B cell (primary cell): ENCODE data around the gene IDH2. TPM values are rescaled to one million over a fixed set of nuclear protein-coding genes. Genes with fewer than 3 reads are reported as not detected.
"Not testable (repeated sequence)": the region's sequence is repeated elsewhere in the genome, so short reads cannot be mapped to it uniquely, and the experiment has no call there.

Experiments used
- ATAC-seq: fragments of 200-7000 bp; cut with Tn5 transposase; one replicate; pipeline ENCODE4 v1.10.0; 2021; ENCODE audit warnings: low read depth, mild to moderate bottlenecking, moderate number of reproducible peaks, moderate library complexity
- CTCF ChIA-PET: fragments of 350-600 bp; sonication (Branson Sonifier 250); formaldehyde crosslinking; loops from one replicate; lab custom pipeline; 2021; ENCODE audit warnings: antibody characterized with exemption, inconsistent platforms; lab: Charles Lee
- POLR2A ChIA-PET: fragments of 350-600 bp; sonication (Branson Sonifier 250); formaldehyde crosslinking; loops from one replicate; lab custom pipeline; 2021; ENCODE audit warnings: antibody characterized with exemption; lab: Charles Lee
- DNase-seq: peaks from one replicate; pipeline ENCODE4 v3.0.0; 2013
- H2AFZ ChIP-seq: 2 replicates; pipeline ENCODE4 v1.6.1; 2012; ENCODE audit warnings: mild to moderate bottlenecking, low read depth, low read length; ENCODE audit not compliant: insufficient read depth, poor library complexity, severe bottlenecking
- H3K27ac ChIP-seq, 2 donors: 1 replicate in 1 of 2; 2 replicates in 1 of 2; pipeline ENCODE4 v1.5.1; 2012 to 2013; ENCODE audit warnings: low read length in 2 of 2, mild to moderate bottlenecking in 2 of 2, moderate library complexity in 1 of 2
- H3K27me3 ChIP-seq, 4 experiments: fragments of 200-600 bp in 1 of 4; sonication (generic) in 1 of 4; replicated peaks in 1 of 4; 1 replicate in 2 of 4; 2 replicates in 2 of 4; pipeline versions ENCODE4 v1.6.1 to v1.7.0; 2013 to 2016; ENCODE audit warnings: low read length in 3 of 4, mild to moderate bottlenecking in 2 of 4, mixed read lengths in 1 of 4, moderate library complexity in 1 of 4; ENCODE audit not compliant: insufficient read depth in 4 of 4, control insufficient read depth in 3 of 4; ENCODE audit errors: control extremely low read depth in 1 of 4
- H3K36me3 ChIP-seq, 2 experiments: replicated peaks in 1 of 2; 1 replicate in 1 of 2; 2 replicates in 1 of 2; pipeline versions ENCODE4 v1.6.1 to v1.7.1; 2013; ENCODE audit warnings: low read length in 1 of 2; ENCODE audit not compliant: insufficient read depth in 2 of 2, control insufficient read depth in 1 of 2; ENCODE audit errors: control extremely low read depth in 1 of 2, extremely low read depth in 1 of 2
- H3K4me1 ChIP-seq, 2 donors: fragments of 200-600 bp in 1 of 2; sonication (generic) in 1 of 2; 1 replicate in 1 of 2; 2 replicates in 1 of 2; pipeline versions ENCODE4 v1.5.1 to v1.6.1; 2013 to 2017; ENCODE audit warnings: low read length in 2 of 2; ENCODE audit not compliant: control insufficient read depth in 2 of 2, insufficient read depth in 2 of 2
- H3K4me2 ChIP-seq: replicated peaks from 2 replicates; pipeline ENCODE3; 2012; ENCODE audit warnings: mild to moderate bottlenecking, low read depth, low read length; ENCODE audit not compliant: poor library complexity, severe bottlenecking
- H3K4me3 ChIP-seq, 5 experiments: fragments of 200-600 bp in 1 of 5; sonication (generic) in 1 of 5; 1 replicate in 3 of 5; 2 replicates in 2 of 5; pipeline versions ENCODE4 v1.5.1 to v1.7.0; 2011 to 2016; ENCODE audit warnings: low read length in 4 of 5, mild to moderate bottlenecking in 4 of 5, low read depth in 2 of 5, control low read depth in 1 of 5, moderate library complexity in 1 of 5; ENCODE audit not compliant: insufficient read depth in 1 of 5; ENCODE audit errors: control extremely low read depth in 1 of 5, extremely low read depth in 1 of 5
- H3K79me2 ChIP-seq: fragments of 200-600 bp; sonication (generic); one replicate; pipeline ENCODE4 v1.6.0; 2016; ENCODE audit warnings: low read length; ENCODE audit not compliant: control insufficient read depth, insufficient read depth
- H3K9ac ChIP-seq: fragments of 200-600 bp; sonication (generic); 2 replicates; pipeline ENCODE4 v1.6.1; 2017; ENCODE audit warnings: mild to moderate bottlenecking, low read length, moderate library complexity
- H3K9me3 ChIP-seq, 3 donors: one replicate each; pipeline versions ENCODE4 v1.6.1 to v1.7.1; 2013; ENCODE audit warnings: low read length in 2 of 3; ENCODE audit not compliant: control insufficient read depth in 2 of 3, insufficient read depth in 1 of 3; ENCODE audit errors: control extremely low read depth in 1 of 3
- H4K20me1 ChIP-seq: 2 replicates; pipeline ENCODE4 v1.6.0; 2012; ENCODE audit warnings: mild to moderate bottlenecking, low read length; ENCODE audit not compliant: insufficient read depth, control insufficient read depth, poor library complexity, severe bottlenecking
- H3K27ac Mint-ChIP-seq: one replicate; pipeline ENCODE4 v1.8.0; 2021; ENCODE audit warnings: mixed read lengths
- H3K27me3 Mint-ChIP-seq: one replicate; pipeline ENCODE4 v1.8.0; 2021; ENCODE audit warnings: mixed read lengths
- H3K4me1 Mint-ChIP-seq: one replicate; pipeline ENCODE4 v1.8.0; 2021; ENCODE audit warnings: mixed read lengths
- H3K4me3 Mint-ChIP-seq: one replicate; pipeline ENCODE4 v1.8.0; 2021; ENCODE audit warnings: mixed read lengths
- H3K9me3 Mint-ChIP-seq: one replicate; pipeline ENCODE4 v1.8.0; 2022; ENCODE audit warnings: mixed read lengths; ENCODE audit not compliant: insufficient read depth
- CTCF ChIP-seq: fragments of 200-600 bp; IDR thresholded peaks from one replicate; pipeline ENCODE4 v1.8.0; 2022; ENCODE audit warnings: antibody characterized with exemption, mild to moderate bottlenecking
- EZH2 ChIP-seq: IDR thresholded peaks from 2 replicates; pipeline ENCODE4 v1.6.1; 2012; ENCODE audit warnings: borderline replicate concordance, low read depth, mild to moderate bottlenecking, moderate library complexity, low read length; ENCODE audit not compliant: insufficient read depth, poor library complexity, severe bottlenecking
- WGBS: methylation state at CpG from one replicate; pipeline ENCODE4 v1.1.5; 2013; ENCODE audit warnings: missing lambda C conversion rate; ENCODE audit not compliant: insufficient coverage; 5-methylcytosine and 5-hydroxymethylcytosine counted together
- intact Hi-C: fragments of 100-400 bp; cut with micrococcal nuclease; formaldehyde crosslinking; loops from one replicate; pipeline ENCODE4 v1.10.0; 2022
- polyA plus RNA-seq: library from polyadenylated mRNA; depleted of rRNA; stranded (reverse); fragments of >200 nt; gene quantifications from 2 replicates; pipeline ENCODE4 v1.2.3, GENCODE V29; 2012
- total RNA-seq, 2 donors: library from RNA; stranded (reverse); fragments of 120-200 nt in 1 of 2; gene quantifications; 1 replicate in 1 of 2; 2 replicates in 1 of 2; pipeline versions ENCODE4 v1.2.3 to v1.2.4, GENCODE V29; 2013 to 2022

The IDH2 gene
- total and polyA plus RNA-seq, 2 donors (not counting 1 experiment from before 2014, with no cell fraction given) = 30.7 to 35.8 TPM

- H3K9ac ChIP-seq, H3K4me3 Mint-ChIP-seq: not testable (repeated sequence)
These were observed 5.8 kb upstream of the IDH2 start for GRCh38 chr15:90108038-90108437.

GRCh38 chr15:90106522-90107117 lies 4.4 kb upstream of the IDH2 start:
- no peak overlapping the region for H3K4me3 Mint-ChIP-seq
- H2AFZ ChIP-seq = no peak overlapping the region
- POLR2A ChIA-PET = interaction anchor here (0.7 kb wide), 1 partner anchor 269 kb away, joined by 6 read pairs; no protein-coding TSS in a partner anchor
- no peak for ATAC-seq
- no peaks in the 10 kb centered on the region for H3K9me3 Mint-ChIP-seq
- no peak for TF ChIP-seq EZH2
- TF ChIP-seq CTCF = no peak
- no peaks in the 10 kb centered on the region for H3K36me3 ChIP-seq
- peaks cover 0 to 4% of the 10 kb centered on the region in 2 donors for H3K4me1 ChIP-seq
- H3K9ac ChIP-seq = no peak overlapping the region
- H3K9me3 ChIP-seq = no peaks in the 10 kb centered on the region
- H3K27me3 ChIP-seq = peaks cover 0 to 6% (median 3%) of the 10 kb centered on the region in 4 experiments
- no peaks in the 10 kb centered on the region for H4K20me1 ChIP-seq
- CTCF ChIA-PET = interaction anchor here (0.5 to 0.6 kb wide), 2 partner anchors 92 to 460 kb away, joined by 3 read pairs; no protein-coding TSS in a partner anchor
- intact Hi-C loops = no loop called here
- no peak overlapping the region for H3K27ac ChIP-seq
- no peak overlapping the region for H3K4me3 ChIP-seq
- no peak overlapping the region for H3K27ac Mint-ChIP-seq
- H3K4me2 ChIP-seq = no peak overlapping the region
- no peak for DNase-seq
- peaks cover 6% of the 10 kb centered on the region for H3K27me3 Mint-ChIP-seq
- WGBS = 96% methylated on average over 3 of the region's 7 CpGs
- H3K79me2 ChIP-seq = peaks cover 16% of the 10 kb centered on the region
- peaks cover 3% of the 10 kb centered on the region for H3K4me1 Mint-ChIP-seq

More at GRCh38 chr15:90108038-90108437, 5.8 kb upstream of the IDH2 start:
- WGBS = no CpG with 5 or more reads among the region's 5 CpGs
- H2AFZ ChIP-seq, H3K27ac ChIP-seq, DNase-seq, H3K27me3 ChIP-seq, intact Hi-C loops, H3K36me3 ChIP-seq, H3K4me1 Mint-ChIP-seq, ATAC-seq, POLR2A ChIA-PET, H3K4me1 ChIP-seq, H4K20me1 ChIP-seq, H3K27me3 Mint-ChIP-seq, H3K9me3 Mint-ChIP-seq, H3K4me3 ChIP-seq, H3K27ac Mint-ChIP-seq, CTCF ChIA-PET, H3K9me3 ChIP-seq, H3K4me2 ChIP-seq, H3K79me2 ChIP-seq: not testable (repeated sequence)
